CD14-positive monocyte (primary cell): ENCODE data around the gene ANTXR1. TPM values are rescaled to one million over a fixed set of nuclear protein-coding genes. Genes with fewer than 3 reads are reported as not detected.
A peak's percentile ranks its signal among the peaks of the same experiment; 100 is the strongest.

Experiments used
- DNase-seq, 3 donors: peaks; one replicate each; pipeline ENCODE4 v3.0.0-alpha.2; 2011 to 2022
- H2AFZ ChIP-seq: 2 replicates; pipeline ENCODE4 v1.6.0; 2012; ENCODE audit warnings: mild to moderate bottlenecking, low read depth, low read length, inconsistent platforms; ENCODE audit not compliant: insufficient read depth, poor library complexity, severe bottlenecking
- H3K27ac ChIP-seq, 2 donors: 1 replicate in 1 of 2; 2 replicates in 1 of 2; pipeline ENCODE4 v1.5.1; 2012 to 2013; ENCODE audit warnings: low read length in 2 of 2, control low read depth in 1 of 2, inconsistent platforms in 1 of 2, low read depth in 1 of 2, mild to moderate bottlenecking in 1 of 2
- H3K27me3 ChIP-seq, 2 donors: one replicate each; pipeline versions ENCODE4 v1.6.0 to v1.6.1; 2011 to 2013; ENCODE audit warnings: low read length in 2 of 2; ENCODE audit not compliant: control insufficient read depth in 2 of 2, insufficient read depth in 2 of 2
- H3K36me3 ChIP-seq, 2 donors: replicated peaks in 1 of 2; 1 replicate in 1 of 2; 2 replicates in 1 of 2; pipeline versions ENCODE4 v1.5.1 to v1.6.1; 2012 to 2013; ENCODE audit warnings: low read length in 2 of 2, control low read depth in 1 of 2, inconsistent platforms in 1 of 2, mild to moderate bottlenecking in 1 of 2; ENCODE audit not compliant: insufficient read depth in 2 of 2, control insufficient read depth in 1 of 2
- H3K4me1 ChIP-seq, 2 donors: 1 replicate in 1 of 2; 2 replicates in 1 of 2; pipeline versions ENCODE4 v1.5.1 to v1.6.1; 2012 to 2013; ENCODE audit warnings: low read length in 2 of 2, control low read depth in 1 of 2, inconsistent platforms in 1 of 2, mild to moderate bottlenecking in 1 of 2, moderate library complexity in 1 of 2; ENCODE audit not compliant: insufficient read depth in 2 of 2, control insufficient read depth in 1 of 2
- H3K4me2 ChIP-seq: replicated peaks from 2 replicates; pipeline ENCODE3; 2012; ENCODE audit warnings: low read length, moderate library complexity, mild to moderate bottlenecking; ENCODE audit not compliant: poor library complexity, severe bottlenecking; ENCODE audit errors: extremely low read depth
- H3K4me3 ChIP-seq, 3 experiments: fragments of 200-600 bp in 1 of 3; sonication (generic) in 1 of 3; replicated peaks in 1 of 3; 1 replicate in 2 of 3; 2 replicates in 1 of 3; pipeline ENCODE4 v1.5.1; 2011 to 2013; ENCODE audit warnings: low read length in 3 of 3, mild to moderate bottlenecking in 3 of 3, control low read depth in 2 of 3, low read depth in 2 of 3, inconsistent platforms in 1 of 3, moderate library complexity in 1 of 3
- H3K79me2 ChIP-seq: 2 replicates; pipeline ENCODE4 v1.6.0; 2012; ENCODE audit warnings: mild to moderate bottlenecking, control low read depth, inconsistent platforms, low read length, moderate library complexity; ENCODE audit not compliant: insufficient read depth
- H3K9ac ChIP-seq: 2 replicates; pipeline ENCODE4 v1.6.0; 2017; ENCODE audit warnings: low read length, mild to moderate bottlenecking; ENCODE audit not compliant: insufficient read depth, poor library complexity, severe bottlenecking
- H3K9me3 ChIP-seq, 2 donors: replicated peaks in 1 of 2; 1 replicate in 1 of 2; 2 replicates in 1 of 2; pipeline versions ENCODE4 v1.5.1 to v1.6.1; 2012 to 2013; ENCODE audit warnings: low read length in 2 of 2, control low read depth in 1 of 2; ENCODE audit not compliant: control insufficient read depth in 1 of 2, insufficient read depth in 1 of 2
- H4K20me1 ChIP-seq: 2 replicates; pipeline ENCODE4 v1.6.0; 2012; ENCODE audit warnings: mild to moderate bottlenecking, low read length, control low read depth, moderate library complexity; ENCODE audit not compliant: insufficient read depth
- H3K27ac Mint-ChIP-seq, 7 donors: one replicate each; pipeline ENCODE4 v1.8.0; 2020; ENCODE audit warnings: mild to moderate bottlenecking in 7 of 7, mixed read lengths in 7 of 7, moderate library complexity in 6 of 7, inconsistent platforms in 2 of 7
- H3K27me3 Mint-ChIP-seq, 3 donors: one replicate each; pipeline ENCODE4 v1.8.0; 2021 to 2022; ENCODE audit warnings: low read depth in 3 of 3, mild to moderate bottlenecking in 3 of 3, mixed read lengths in 3 of 3, moderate library complexity in 3 of 3, inconsistent platforms in 1 of 3
- H3K36me3 Mint-ChIP-seq, 2 donors: one replicate each; pipeline ENCODE4 v1.8.0; 2020; ENCODE audit warnings: mixed read lengths in 2 of 2, inconsistent platforms in 1 of 2, mild to moderate bottlenecking in 1 of 2
- H3K4me1 Mint-ChIP-seq: one replicate; pipeline ENCODE4 v1.8.0; 2020; ENCODE audit warnings: mild to moderate bottlenecking, mixed read lengths
- H3K4me3 Mint-ChIP-seq, 2 donors: one replicate each; pipeline ENCODE4 v1.8.0; 2020; ENCODE audit warnings: mild to moderate bottlenecking in 2 of 2, mixed read lengths in 2 of 2, moderate library complexity in 1 of 2
- H3K9me3 Mint-ChIP-seq, 7 donors: one replicate each; pipeline ENCODE4 v1.8.0; 2020 to 2022; ENCODE audit warnings: mixed read lengths in 7 of 7, mild to moderate bottlenecking in 6 of 7, moderate library complexity in 6 of 7, inconsistent platforms in 2 of 7
- CTCF ChIP-seq: fragments of 200-600 bp; IDR thresholded peaks from one replicate; pipeline ENCODE4 v1.8.0; 2022; ENCODE audit warnings: antibody characterized with exemption, mild to moderate bottlenecking
- WGBS: methylation state at CpG from one replicate; pipeline ENCODE4 v1.1.5; 2013; ENCODE audit warnings: missing lambda C conversion rate; ENCODE audit not compliant: insufficient coverage; 5-methylcytosine and 5-hydroxymethylcytosine counted together
- intact Hi-C, 2 donors: fragments of 100-400 bp; cut with micrococcal nuclease; formaldehyde crosslinking; loops; one replicate each; pipeline versions ENCODE4 v1.15.0 to v1.15.1; 2023
- polyA plus RNA-seq, 3 donors: library from polyadenylated mRNA; depleted of rRNA in 1 of 3; unstranded in 2 of 3; stranded (reverse) in 1 of 3; fragments of 300-500 nt in 2 of 3; fragments of >200 nt in 1 of 3; fragmentation: Illumina TruSeq in 2 of 3; gene quantifications; 1 replicate in 2 of 3; 2 replicates in 1 of 3; pipeline ENCODE4 v1.2.3, GENCODE V29; 2012 to 2021

Gene ANTXR1
- polyA plus RNA-seq, 3 donors, result not detected

GRCh38 chr2:69168144-69168813 is 155.3 kb downstream of the ANTXR1 start:
- Histone ChIP-seq H3K79me2 (no peaks in the 10 kb centered on the region), H3K27ac (no peak overlapping the region), H3K4me3 (no peak overlapping the region), H3K9me3 (no peaks in the 10 kb centered on the region), H3K4me2 (no peak overlapping the region), H3K27me3 (no peaks in the 10 kb centered on the region), H3K9ac (no peak overlapping the region), H3K4me1 (peaks cover 29 to 41% of the 10 kb centered on the region in 2 donors), H4K20me1 (no peaks in the 10 kb centered on the region), H3K36me3 (no peaks in the 10 kb centered on the region), H2AFZ (no peak overlapping the region)
- no peak for TF ChIP-seq CTCF
- H3K27me3 Mint-ChIP-seq, result peaks cover 2 to 6% (median 3%) of the 10 kb centered on the region in 3 donors
- no peak for DNase-seq
- H3K27ac Mint-ChIP-seq, result peak overlapping the region in 1 of 7 donors; percentile 20
- H3K4me1 Mint-ChIP-seq, result peaks cover 44% of the 10 kb centered on the region
- H3K36me3 Mint-ChIP-seq, result peaks cover 0 to 4% of the 10 kb centered on the region in 2 donors
- intact Hi-C loops, result no loop called here
- peaks cover 0 to 2% (median 0%) of the 10 kb centered on the region in 7 donors for H3K9me3 Mint-ChIP-seq
- 96% methylated on average over 2 of the region's 3 CpGs for WGBS
- no peak overlapping the region for H3K4me3 Mint-ChIP-seq

- H3K27ac ChIP-seq, result no peak overlapping the region
- no peak overlapping the region for H3K4me3 ChIP-seq
- intact Hi-C loops, result no loop called here
- no peak overlapping the region for H3K4me2 ChIP-seq
- Mint-ChIP-seq H3K4me1 (peaks cover 35% of the 10 kb centered on the region), H3K36me3 (peaks cover 0 to 2% of the 10 kb centered on the region in 2 donors), H3K27me3 (peaks cover 2 to 7% (median 4%) of the 10 kb centered on the region in 3 donors), H3K27ac (no peak overlapping the region), H3K9me3 (peaks cover 0 to 2% (median 0%) of the 10 kb centered on the region in 7 donors), H3K4me3 (peak overlapping the region in 1 of 2 donors; percentile 31)
- no peak overlapping the region for H2AFZ ChIP-seq
- no peak overlapping the region for H3K9ac ChIP-seq
- no peaks in the 10 kb centered on the region for H4K20me1 ChIP-seq
- H3K9me3 ChIP-seq, result no peaks in the 10 kb centered on the region
- H3K4me1 ChIP-seq, result peaks cover 21 to 33% of the 10 kb centered on the region in 2 donors
- no peak for TF ChIP-seq CTCF
- DNase-seq, result no peak
- H3K27me3 ChIP-seq, result no peaks in the 10 kb centered on the region
- no peaks in the 10 kb centered on the region for H3K36me3 ChIP-seq
- no peaks in the 10 kb centered on the region for H3K79me2 ChIP-seq
- WGBS, result 88% methylated on average over 4 of the region's 6 CpGs
Observed at GRCh38 chr2:69168950-69169654, 156.1 kb downstream of the ANTXR1 start.
